Liver (tissue), 3 donors: ENCODE results near the gene PIP.

Experiments
- CTCF ChIP-seq: fragments of 150-350 bp; IDR thresholded peaks from 2 replicates; pipeline ENCODE4 v1.5.1; 2017; ENCODE audit warnings: improper control_type of control experiment, low read depth, low read length; ENCODE audit not compliant: missing input control
- EGR1 ChIP-seq, 2 donors: IDR thresholded peaks; 2 replicates each; pipeline ENCODE4 v1.6.1; 2016 to 2018; ENCODE audit warnings: antibody characterized with exemption in 2 of 2, low read depth in 2 of 2
- HNF4A ChIP-seq, 2 donors: conservative IDR thresholded peaks; 2 replicates each; pipeline ENCODE4 v1.6.1; 2016; ENCODE audit warnings: antibody characterized with exemption in 2 of 2, mild to moderate bottlenecking in 2 of 2
- JUND ChIP-seq, 2 donors: IDR thresholded peaks; 2 replicates each; pipeline ENCODE4 v1.6.1; 2016; ENCODE audit warnings: antibody characterized with exemption in 2 of 2
- MAX ChIP-seq: IDR thresholded peaks from 2 replicates; pipeline ENCODE4 v1.6.1; 2016; ENCODE audit warnings: antibody characterized with exemption
- NR2F2 ChIP-seq: IDR thresholded peaks from 2 replicates; pipeline ENCODE4 v1.6.1; 2016; ENCODE audit warnings: antibody characterized with exemption
- RAD21 ChIP-seq, 2 donors: IDR thresholded peaks; 2 replicates each; pipeline ENCODE4 v1.6.1; 2016; ENCODE audit warnings: antibody characterized with exemption in 2 of 2, mild to moderate bottlenecking in 2 of 2
- REST ChIP-seq: IDR thresholded peaks from 2 replicates; pipeline ENCODE4 v1.6.1; 2016; ENCODE audit warnings: antibody characterized with exemption, mild to moderate bottlenecking
- YY1 ChIP-seq: IDR thresholded peaks from 2 replicates; pipeline ENCODE4 v1.6.1; 2016; ENCODE audit warnings: antibody characterized with exemption, mild to moderate bottlenecking
- ZBTB33 ChIP-seq: IDR thresholded peaks from 2 replicates; pipeline ENCODE4 v1.6.1; 2016; ENCODE audit warnings: antibody characterized with exemption
- donor health status: healthy.
- donor health status: healthy.

GRCh38 chr7:143129477-143129876, 2.4 kb upstream of the PIP start:
- no peak for TF ChIP-seq MAX
- TF ChIP-seq CTCF, result no peak
- TF ChIP-seq RAD21 (IDR thresholded peaks at IDR 0.05), result no peak
- no peak for TF ChIP-seq ZBTB33
- TF ChIP-seq REST, result no peak
- no peak for TF ChIP-seq EGR1 (IDR thresholded peaks at IDR 0.05; ENCODE audit: low read depth in 2 of 2)
- TF ChIP-seq YY1, result no peak
- TF ChIP-seq JUND (IDR thresholded peaks at IDR 0.05), result no peak
- no peak for TF ChIP-seq NR2F2
- TF ChIP-seq HNF4A (conservative IDR thresholded peaks at IDR 0.05), result no peak
